ENCODE measurements around the gene TDRD9. TPM values are rescaled to one million over a fixed set of nuclear protein-coding genes. Genes with fewer than 3 reads are reported as not detected.

The TDRD9 gene
- total RNA-seq, 1 experiment from 2014 or later, result 0.07 TPM

- Histone ChIP-seq H3F3A (ENCODE audit: low read length, unreplicated experiment) (no peaks in the 10 kb centered on the region), H3K79me2 (ENCODE audit: low read length) (no peaks in the 10 kb centered on the region), H3K4me3 (ENCODE audit: low read length) (no peak overlapping the region), H3K9ac (ENCODE audit: low read length) (no peak overlapping the region), H3K4me1 (ENCODE audit: insufficient read depth, low read length) (no peaks in the 10 kb centered on the region), H3K36me3 (ENCODE audit: low read depth, low read length) (no peaks in the 10 kb centered on the region), H3K9me2 (replicated peaks; ENCODE audit: low read length) (no peaks in the 10 kb centered on the region), H2AFZ (ENCODE audit: low read length) (no peak overlapping the region), H3K27me3 (ENCODE audit: low read length) (no peaks in the 10 kb centered on the region), H4K20me1 (ENCODE audit: low read length) (no peaks in the 10 kb centered on the region), H3K9me3 (ENCODE audit: low read length) (no peaks in the 10 kb centered on the region), H3K4me2 (ENCODE audit: low read length) (no peak overlapping the region), H3K27ac (ENCODE audit: low read length) (no peak overlapping the region)
- BruUV-seq (replicated peaks), result no TSS peak
- no peak for TF ChIP-seq CTCF (conservative IDR thresholded peaks at IDR 0.05; ENCODE audit: low read depth, low read length)
- TF ChIP-seq EZH2phosphoT487 (IDR thresholded peaks at IDR 0.05; ENCODE audit: borderline replicate concordance, low read length), result no peak
- no peak for TF ChIP-seq EZH2 (IDR thresholded peaks at IDR 0.05; ENCODE audit: low read length, unreplicated experiment)
- DNase-seq (no peak), ATAC-seq (no peak)
- ChIA-PET POLR2A (ENCODE audit: unreplicated experiment) (no interaction called here), CTCF (no interaction called here)
- intact Hi-C loops (cut with micrococcal nuclease), result no loop called here
These were observed 153.1 kb downstream of the TDRD9 start for GRCh38 chr14:104081261-104081835.

- Histone ChIP-seq H2AFZ (ENCODE audit: low read length) (no peak overlapping the region), H3K36me3 (ENCODE audit: low read depth, low read length) (no peaks in the 10 kb centered on the region), H4K20me1 (ENCODE audit: low read length) (no peaks in the 10 kb centered on the region), H3K27me3 (ENCODE audit: low read length) (no peaks in the 10 kb centered on the region), H3K9me2 (replicated peaks; ENCODE audit: low read length) (no peaks in the 10 kb centered on the region), H3K4me3 (ENCODE audit: low read length) (no peak overlapping the region), H3K4me2 (ENCODE audit: low read length) (no peak overlapping the region), H3F3A (ENCODE audit: low read length, unreplicated experiment) (no peaks in the 10 kb centered on the region), H3K4me1 (ENCODE audit: insufficient read depth, low read length) (no peaks in the 10 kb centered on the region), H3K9me3 (ENCODE audit: low read length) (no peaks in the 10 kb centered on the region), H3K9ac (ENCODE audit: low read length) (no peak overlapping the region), H3K27ac (ENCODE audit: low read length) (no peak overlapping the region), H3K79me2 (ENCODE audit: low read length) (no peaks in the 10 kb centered on the region)
- no TSS peak for BruUV-seq (replicated peaks)
- CTCF ChIA-PET, result no interaction called here
- TF ChIP-seq CTCF (conservative IDR thresholded peaks at IDR 0.05; ENCODE audit: low read depth, low read length) (no peak), EZH2phosphoT487 (IDR thresholded peaks at IDR 0.05; ENCODE audit: borderline replicate concordance, low read length) (no peak)
- POLR2A ChIA-PET (ENCODE audit: unreplicated experiment), result no interaction called here
- intact Hi-C loops (cut with micrococcal nuclease), result no loop called here
- DNase-seq (no peak), ATAC-seq (no peak)
These were observed 153.8 kb downstream of the TDRD9 start for GRCh38 chr14:104081951-104082464.

GRCh38 chr14:104082807-104083206, 154.6 kb downstream of the TDRD9 start:
- no peak overlapping the region for H3K4me3 ChIP-seq (ENCODE audit: low read length)
- no peaks in the 10 kb centered on the region for H4K20me1 ChIP-seq (ENCODE audit: low read length)
- BruUV-seq (replicated peaks), result no TSS peak
- no peaks in the 10 kb centered on the region for H3K4me1 ChIP-seq (ENCODE audit: insufficient read depth, low read length)
- H2AFZ ChIP-seq (ENCODE audit: low read length), result no peak overlapping the region
- H3F3A ChIP-seq (ENCODE audit: low read length, unreplicated experiment), result no peaks in the 10 kb centered on the region
- H3K27ac ChIP-seq (ENCODE audit: low read length), result no peak overlapping the region
- no peaks in the 10 kb centered on the region for H3K79me2 ChIP-seq (ENCODE audit: low read length)
- ATAC-seq (no peak), DNase-seq (no peak)
- no peaks in the 10 kb centered on the region for H3K9me2 ChIP-seq (replicated peaks; ENCODE audit: low read length)
- H3K4me2 ChIP-seq (ENCODE audit: low read length), result no peak overlapping the region
- no peaks in the 10 kb centered on the region for H3K27me3 ChIP-seq (ENCODE audit: low read length)
- ChIA-PET CTCF (no interaction called here), POLR2A (ENCODE audit: unreplicated experiment) (no interaction called here)
- H3K9me3 ChIP-seq (ENCODE audit: low read length), result no peaks in the 10 kb centered on the region
- TF ChIP-seq CTCF (conservative IDR thresholded peaks at IDR 0.05; ENCODE audit: low read depth, low read length) (no peak), EZH2 (IDR thresholded peaks at IDR 0.05; ENCODE audit: low read length, unreplicated experiment) (no peak), EZH2phosphoT487 (IDR thresholded peaks at IDR 0.05; ENCODE audit: borderline replicate concordance, low read length) (no peak)
- intact Hi-C loops (cut with micrococcal nuclease), result no loop called here
- no peak overlapping the region for H3K9ac ChIP-seq (ENCODE audit: low read length)
- H3K36me3 ChIP-seq (ENCODE audit: low read depth, low read length), result no peaks in the 10 kb centered on the region
